Ovary (tissue), 3 donors: ENCODE results near the gene STK39.

Experiments
- EP300 ChIP-seq: sonication (generic); formaldehyde crosslinking; IDR thresholded peaks from one replicate; pipeline ENCODE4 v1.6.1; 2017; ENCODE audit warnings: antibody characterized with exemption
- POLR2A ChIP-seq: fragments of 450-650 bp; IDR thresholded peaks from one replicate; pipeline ENCODE4 v1.6.1; 2017; ENCODE audit warnings: antibody characterized with exemption, mild to moderate bottlenecking, moderate library complexity
- TF ChIP-seq, protein P1 (sequence below), 3 donors: fragments of 450-650 bp in 2 of 3; fragments of 200-600 bp in 1 of 3; IDR thresholded peaks; one replicate each; pipeline versions ENCODE4 v1.5.1 to v1.8.0; 2016 to 2022; ENCODE audit warnings: antibody characterized with exemption in 3 of 3, mild to moderate bottlenecking in 1 of 3
- donor health status: DM: no; HTN: no; CAD: no.

DNA sequence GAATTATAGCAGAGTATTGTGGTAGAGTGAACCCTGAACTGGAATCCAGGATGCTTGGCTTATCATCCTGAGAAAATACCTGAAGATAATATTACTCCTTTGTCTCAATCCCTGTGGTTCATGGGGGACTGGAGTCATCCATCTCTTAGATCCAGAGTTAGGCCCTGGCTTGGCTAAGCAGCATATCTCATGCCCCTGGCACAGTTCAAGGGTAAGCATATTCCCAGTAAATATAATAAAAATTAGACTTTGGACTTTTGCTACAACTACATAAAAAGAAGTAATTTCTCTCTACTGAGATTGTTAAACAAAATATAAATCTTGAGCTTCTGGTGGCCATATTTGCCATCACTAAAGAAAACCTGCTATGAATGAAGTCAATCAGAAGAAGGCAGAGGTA is 47.7 kb upstream of the STK39 start:
- TF ChIP-seq, protein P1, sequence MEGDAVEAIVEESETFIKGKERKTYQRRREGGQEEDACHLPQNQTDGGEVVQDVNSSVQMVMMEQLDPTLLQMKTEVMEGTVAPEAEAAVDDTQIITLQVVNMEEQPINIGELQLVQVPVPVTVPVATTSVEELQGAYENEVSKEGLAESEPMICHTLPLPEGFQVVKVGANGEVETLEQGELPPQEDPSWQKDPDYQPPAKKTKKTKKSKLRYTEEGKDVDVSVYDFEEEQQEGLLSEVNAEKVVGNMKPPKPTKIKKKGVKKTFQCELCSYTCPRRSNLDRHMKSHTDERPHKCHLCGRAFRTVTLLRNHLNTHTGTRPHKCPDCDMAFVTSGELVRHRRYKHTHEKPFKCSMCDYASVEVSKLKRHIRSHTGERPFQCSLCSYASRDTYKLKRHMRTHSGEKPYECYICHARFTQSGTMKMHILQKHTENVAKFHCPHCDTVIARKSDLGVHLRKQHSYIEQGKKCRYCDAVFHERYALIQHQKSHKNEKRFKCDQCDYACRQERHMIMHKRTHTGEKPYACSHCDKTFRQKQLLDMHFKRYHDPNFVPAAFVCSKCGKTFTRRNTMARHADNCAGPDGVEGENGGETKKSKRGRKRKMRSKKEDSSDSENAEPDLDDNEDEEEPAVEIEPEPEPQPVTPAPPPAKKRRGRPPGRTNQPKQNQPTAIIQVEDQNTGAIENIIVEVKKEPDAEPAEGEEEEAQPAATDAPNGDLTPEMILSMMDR (IDR thresholded peaks at IDR 0.05) = no peak
- TF ChIP-seq EP300 (no peak), POLR2A (no peak)
